ENCODE results near the gene GRID2. TPM values are rescaled to one million over a fixed set of nuclear protein-coding genes. Genes with fewer than 3 reads are reported as not detected.

GRID2 gene
- total and polyA plus RNA-seq, 12 donors = 0.01 to 0.07 (median 0.07) TPM; not detected in 9

- Histone ChIP-seq H3K9me3 (no peaks in the 10 kb centered on the region), H3K36me3 (no peaks in the 10 kb centered on the region), H3K4me3 (no peak overlapping the region), H3K4me1 (no peaks in the 10 kb centered on the region), H3K27me3 (no peaks in the 10 kb centered on the region), H3K27ac (no peak overlapping the region)
- intact Hi-C loops (cut with DNase I) = no loop called here
- ATAC-seq (no peak), DNase-seq (no peak)
- WGBS, 2 donors = 79 to 86% methylated on average over 1 of the region's 1 CpG
- TF ChIP-seq CTCF (IDR thresholded peaks at IDR 0.05) = no peak
Measured at GRCh38 chr4:92263575-92263974, 40.2 kb upstream of the GRID2 start.

GRCh38 chr4:92264163-92264562 is 39.6 kb upstream of the GRID2 start:
- no peak for ATAC-seq
- no peaks in the 10 kb centered on the region for H3K27me3 ChIP-seq
- WGBS, 2 donors = 87 to 90% methylated on average over 3 of the region's 3 CpGs
- no peak for TF ChIP-seq CTCF (IDR thresholded peaks at IDR 0.05)
- H3K9me3 ChIP-seq = no peaks in the 10 kb centered on the region
- H3K27ac ChIP-seq = no peak overlapping the region
- H3K4me3 ChIP-seq = no peak overlapping the region
- intact Hi-C loops (cut with DNase I) = no loop called here
- H3K4me1 ChIP-seq = no peaks in the 10 kb centered on the region
- no peaks in the 10 kb centered on the region for H3K36me3 ChIP-seq
- no peak for DNase-seq

- intact Hi-C loops (cut with DNase I) = no loop called here
- Histone ChIP-seq H3K9me3 (no peaks in the 10 kb centered on the region), H3K4me3 (no peak overlapping the region), H3K27ac (no peak overlapping the region), H3K27me3 (no peaks in the 10 kb centered on the region), H3K4me1 (no peaks in the 10 kb centered on the region), H3K36me3 (no peaks in the 10 kb centered on the region)
- no peak for DNase-seq
- 10 to 16% methylated on average over 1 of the region's 1 CpG for WGBS, 2 donors
- TF ChIP-seq CTCF (IDR thresholded peaks at IDR 0.05) = no peak
- ATAC-seq = no peak
Measured at GRCh38 chr4:92265021-92265420, 38.7 kb upstream of the GRID2 start.

GRCh38 chr4:92265798-92266197 is 38.0 kb upstream of the GRID2 start:
- H3K36me3 ChIP-seq = no peaks in the 10 kb centered on the region

More at GRCh38 chr4:92265798-92266197, 38.0 kb upstream of the GRID2 start:
- intact Hi-C loops (cut with DNase I) = no loop called here
- Histone ChIP-seq H3K4me1 (no peaks in the 10 kb centered on the region), H3K4me3 (no peak overlapping the region), H3K27me3 (no peaks in the 10 kb centered on the region), H3K27ac (no peak overlapping the region), H3K9me3 (no peaks in the 10 kb centered on the region)
- ATAC-seq (no peak), DNase-seq (no peak)
- no peak for TF ChIP-seq CTCF (IDR thresholded peaks at IDR 0.05)

Measured in heart right ventricle (tissue), 16 donors.